ENCODE measurements around the gene SAP30BP.

GRCh38 chr17:75635610-75636202, 31.4 kb upstream of the SAP30BP start:
- TF ChIP-seq EP300 (IDR thresholded peaks at IDR 0.05) (no peak), CTCF (IDR thresholded peaks at IDR 0.05) (peak in 1 of 7 experiments; percentile 7), POLR2A (IDR thresholded peaks at IDR 0.05) (peak in 2 of 4 donors; percentile 8 to 47)
